Measurements from ENCODE around the gene RIPOR2. TPM values are rescaled to one million over a fixed set of nuclear protein-coding genes. Genes with fewer than 3 reads are reported as not detected.

The RIPOR2 gene
- total and polyA plus RNA-seq, 2 donors (not counting 3 experiments of a cell fraction or from before 2014, with no cell fraction given), result 0.10 TPM; not detected in 1

DNA sequence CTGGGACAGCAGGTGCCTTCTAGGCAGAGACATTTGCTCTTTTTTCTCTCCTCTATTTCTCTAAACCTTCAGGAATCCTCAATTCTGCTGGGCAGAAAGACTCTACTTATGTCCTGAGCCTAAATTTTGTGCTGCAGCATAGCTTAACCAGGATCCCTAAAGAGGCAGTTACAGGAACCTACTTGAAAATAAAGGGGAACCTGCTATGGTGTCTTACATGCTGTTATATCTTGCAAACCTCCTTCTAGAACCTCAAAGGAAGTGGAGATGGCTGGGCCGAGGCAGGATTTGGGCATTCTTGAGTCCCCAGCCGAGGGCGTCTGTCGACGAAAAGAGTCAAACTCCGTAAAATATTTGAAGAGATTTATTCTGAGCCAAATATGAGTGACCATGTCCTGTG lies 178.1 kb downstream of the RIPOR2 start:
- ChIA-PET POLR2A (no interaction called here), CTCF (interaction anchor here (1.0 kb wide), 1 partner anchor 14 kb away, joined by 3 read pairs; no protein-coding TSS in a partner anchor)
- Histone ChIP-seq H3K4me3 (replicated peaks in 1 of 3; ENCODE audit: insufficient read depth in 1 of 3, low read depth in 1 of 3, low read length in 3 of 3) (no peak overlapping the region), H3K36me3 (ENCODE audit: control insufficient read depth in 2 of 2, extremely low read depth in 1 of 2, insufficient read depth in 2 of 2, low read length in 2 of 2) (no peaks in the 10 kb centered on the region), H3K9ac (replicated peaks; ENCODE audit: extremely low read depth, insufficient read depth, low read length) (no peak overlapping the region), H3K4me2 (ENCODE audit: insufficient read depth, low read length) (no peak overlapping the region), H3K79me2 (ENCODE audit: control insufficient read depth, insufficient read depth, low read length) (no peaks in the 10 kb centered on the region), H2AFZ (ENCODE audit: low read depth, low read length) (no peak overlapping the region), H3K27me3 (ENCODE audit: control insufficient read depth in 2 of 2, insufficient read depth in 2 of 2, low read length in 2 of 2) (no peaks in the 10 kb centered on the region), H3K9me3 (replicated peaks; ENCODE audit: control insufficient read depth, insufficient read depth, low read length) (no peaks in the 10 kb centered on the region), H3K4me1 (ENCODE audit: control insufficient read depth, extremely low read depth, insufficient read depth, low read length) (no peaks in the 10 kb centered on the region), H3K9me1 (replicated peaks; ENCODE audit: control insufficient read depth, extremely low read depth, insufficient read depth, low read length) (no peaks in the 10 kb centered on the region), H3K27ac (ENCODE audit: insufficient read depth, low read depth, low read length) (no peak overlapping the region), H4K20me1 (replicated peaks; ENCODE audit: control insufficient read depth, extremely low read depth, insufficient read depth, low read length) (no peaks in the 10 kb centered on the region)
- no peak for FAIRE-seq
- DNase-seq (ENCODE audit: low read depth, low spot score), result no peak
- no TSS peak for BruUV-seq (replicated peaks)
- intact Hi-C loops (cut with micrococcal nuclease), result no loop called here
- TF ChIP-seq GATA2 (IDR thresholded peaks at IDR 0.05; ENCODE audit: insufficient read depth, insufficient read length, low read depth, low read length) (no peak), JUN (IDR thresholded peaks at IDR 0.05; ENCODE audit: borderline replicate concordance, insufficient read depth, insufficient read length, low read depth) (no peak), EZH2 (IDR thresholded peaks at IDR 0.05; ENCODE audit: borderline replicate concordance, low read depth, low read length, severe bottlenecking) (no peak), POLR2AphosphoS5 (IDR thresholded peaks at IDR 0.05; ENCODE audit: insufficient read depth, low read depth, low read length) (no peak), FOS (IDR thresholded peaks at IDR 0.05; ENCODE audit: borderline replicate concordance, insufficient read depth, low read length) (no peak), MYC (IDR thresholded peaks at IDR 0.05; ENCODE audit: low read depth, low read length) (no peak), POLR2A (IDR thresholded peaks at IDR 0.05; ENCODE audit: low read depth, low read length) (no peak)
- TF ChIP-seq, protein P1, sequence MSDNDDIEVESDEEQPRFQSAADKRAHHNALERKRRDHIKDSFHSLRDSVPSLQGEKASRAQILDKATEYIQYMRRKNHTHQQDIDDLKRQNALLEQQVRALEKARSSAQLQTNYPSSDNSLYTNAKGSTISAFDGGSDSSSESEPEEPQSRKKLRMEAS (IDR thresholded peaks at IDR 0.05; ENCODE audit: insufficient read depth, insufficient read length), result no peak
- TF ChIP-seq, protein P2, sequence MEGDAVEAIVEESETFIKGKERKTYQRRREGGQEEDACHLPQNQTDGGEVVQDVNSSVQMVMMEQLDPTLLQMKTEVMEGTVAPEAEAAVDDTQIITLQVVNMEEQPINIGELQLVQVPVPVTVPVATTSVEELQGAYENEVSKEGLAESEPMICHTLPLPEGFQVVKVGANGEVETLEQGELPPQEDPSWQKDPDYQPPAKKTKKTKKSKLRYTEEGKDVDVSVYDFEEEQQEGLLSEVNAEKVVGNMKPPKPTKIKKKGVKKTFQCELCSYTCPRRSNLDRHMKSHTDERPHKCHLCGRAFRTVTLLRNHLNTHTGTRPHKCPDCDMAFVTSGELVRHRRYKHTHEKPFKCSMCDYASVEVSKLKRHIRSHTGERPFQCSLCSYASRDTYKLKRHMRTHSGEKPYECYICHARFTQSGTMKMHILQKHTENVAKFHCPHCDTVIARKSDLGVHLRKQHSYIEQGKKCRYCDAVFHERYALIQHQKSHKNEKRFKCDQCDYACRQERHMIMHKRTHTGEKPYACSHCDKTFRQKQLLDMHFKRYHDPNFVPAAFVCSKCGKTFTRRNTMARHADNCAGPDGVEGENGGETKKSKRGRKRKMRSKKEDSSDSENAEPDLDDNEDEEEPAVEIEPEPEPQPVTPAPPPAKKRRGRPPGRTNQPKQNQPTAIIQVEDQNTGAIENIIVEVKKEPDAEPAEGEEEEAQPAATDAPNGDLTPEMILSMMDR (IDR thresholded peaks at IDR 0.05; ENCODE audit: extremely low read depth in 1 of 2, insufficient read depth in 1 of 2, low read depth in 1 of 2, low read length in 2 of 2), result no peak
- dilution Hi-C loops (cut with MboI; ENCODE audit: extremely low pct_ligation_motif_present, low sequenced_read_pairs), result no loop called here

Measured in endothelial cell of umbilical vein (primary cell).